ENCODE results near the gene NFIL3.

NFIL3 gene

GRCh38 chr9:91359083-91359482 is 64.5 kb downstream of the NFIL3 start:
- no peak for DNase-seq
